A549 (cell line): ENCODE measurements around the gene SBNO1. TPM values are rescaled to one million over a fixed set of nuclear protein-coding genes. Genes with fewer than 3 reads are reported as not detected.
"Not testable (repeated sequence)": the region's sequence is repeated elsewhere in the genome, so short reads cannot be mapped to it uniquely, and the experiment has no call there.

ENCODE experiments used
- ATAC-seq, 2 experiments: fragments of 200-7000 bp in 1 of 2; fragments of >200 bp in 1 of 2; cut with Nextera tagmentation in 1 of 2; cut with Tn5 transposase in 1 of 2; 3 replicates each; pipeline versions ENCODE4 v1.8.0 to v1.9.1; 2018 to 2020; ENCODE audit warnings: mild to moderate bottlenecking in 1 of 2, moderate library complexity in 1 of 2
- CTCF ChIA-PET: fragments of 300-600 bp; sonication (Branson Sonifier 250); formaldehyde crosslinking; extraction: SDS; loops from one replicate; lab custom pipeline; 2021; ENCODE audit warnings: antibody characterized with exemption, inconsistent platforms; lab: Yijun Ruan, JAX
- POLR2A ChIA-PET: fragments of 350-600 bp; formaldehyde crosslinking; extraction: SDS; loops from one replicate; lab custom pipeline; 2021; ENCODE audit warnings: antibody characterized with exemption, inconsistent platforms; lab: Yijun Ruan, JAX
- DNase-seq, 2 experiments: peaks; one replicate each; pipeline versions ENCODE4 v3.0.0 to v3.0.0-alpha.2; 2011 to 2016; ENCODE audit warnings: low read depth in 1 of 2, low spot score in 1 of 2
- FAIRE-seq: peaks from 2 replicates; lab custom pipeline; 2011; peaks lifted over from hg19 to GRCh38; lab: Jason Lieb, UNC
- H3K27ac ChIP-seq, 2 experiments: fragments of >200 bp; sonication (Bioruptor Twin); formaldehyde crosslinking; 3 replicates each; pipeline ENCODE4 v1.5.1; 2016 to 2017
- H3K4me1 ChIP-seq: fragments of >200 bp; sonication (Bioruptor Twin); formaldehyde crosslinking; 3 replicates; pipeline ENCODE4 v1.6.1; 2016
- H3K4me2 ChIP-seq: fragments of >200 bp; sonication (Bioruptor Twin); formaldehyde crosslinking; 3 replicates; pipeline ENCODE4 v1.6.1; 2016
- H3K4me3 ChIP-seq: fragments of >200 bp; sonication (Bioruptor Twin); formaldehyde crosslinking; 3 replicates; pipeline ENCODE4 v1.5.1; 2016
- H3K9me3 ChIP-seq: fragments of >200 bp; sonication (Bioruptor Twin); formaldehyde crosslinking; 3 replicates; pipeline ENCODE4 v1.6.1; 2016
- ATOH8 ChIP-seq: fragments of 250-450 bp; sonication (Bioruptor Pico); IDR thresholded peaks from 2 replicates; pipeline ENCODE4 v1.5.0; 2020; ENCODE audit warnings: low read depth, mild to moderate bottlenecking, moderate library complexity
- CHD4 ChIP-seq: fragments of 200-600 bp; sonication (generic); IDR thresholded peaks from 2 replicates; pipeline ENCODE4 v1.6.1; 2016; ENCODE audit warnings: antibody characterized with exemption, mild to moderate bottlenecking, borderline replicate concordance
- EHF ChIP-seq: fragments of 250-450 bp; sonication (Bioruptor Pico); IDR thresholded peaks from 2 replicates; pipeline ENCODE4 v1.5.0; 2020; ENCODE audit warnings: mild to moderate bottlenecking
- ELK1 ChIP-seq: fragments of 150-350 bp; IDR thresholded peaks from 2 replicates; pipeline ENCODE4 v1.6.1; 2014; ENCODE audit warnings: low read depth, mild to moderate bottlenecking, low read length
- FOSL2 ChIP-seq, 2 experiments: fragments of 450-650 bp in 1 of 2; fragments of >200 bp in 1 of 2; sonication (Bioruptor Twin) in 1 of 2; formaldehyde crosslinking; IDR thresholded peaks; 2 replicates each; pipeline versions ENCODE4 v1.5.0 to v1.6.1; 2016 to 2020; ENCODE audit warnings: mild to moderate bottlenecking in 1 of 2, moderate library complexity in 1 of 2
- HDAC2 ChIP-seq: fragments of 200-600 bp; sonication (generic); IDR thresholded peaks from 2 replicates; pipeline ENCODE4 v1.6.1; 2016
- HES2 ChIP-seq: fragments of >200 bp; sonication (Bioruptor Twin); formaldehyde crosslinking; IDR thresholded peaks from 2 replicates; pipeline ENCODE4 v1.6.1; 2016
- HEYL ChIP-seq: fragments of 250-450 bp; sonication (Bioruptor Pico); IDR thresholded peaks from 2 replicates; pipeline ENCODE4 v1.8.0; 2021; ENCODE audit warnings: mild to moderate bottlenecking, moderate library complexity
- HOXB13 ChIP-seq: fragments of 250-450 bp; sonication (Bioruptor Pico); IDR thresholded peaks from 2 replicates; pipeline ENCODE4 v1.5.0; 2020; ENCODE audit warnings: low read depth, mild to moderate bottlenecking, moderate library complexity
- HOXB5 ChIP-seq: fragments of 250-450 bp; sonication (Bioruptor Pico); IDR thresholded peaks from 2 replicates; pipeline ENCODE4 v1.5.0; 2020; ENCODE audit warnings: mild to moderate bottlenecking, moderate library complexity
- JUNB ChIP-seq: fragments of >200 bp; sonication (Bioruptor Twin); formaldehyde crosslinking; IDR thresholded peaks from 2 replicates; pipeline ENCODE4 v1.6.1; 2016
- KDM5A ChIP-seq: fragments of 200-600 bp; sonication (generic); IDR thresholded peaks from 2 replicates; pipeline ENCODE4 v1.6.1; 2016; ENCODE audit warnings: antibody characterized with exemption, mild to moderate bottlenecking
- MAFK ChIP-seq: fragments of 450-650 bp; IDR thresholded peaks from 2 replicates; pipeline ENCODE4 v1.6.1; 2014; ENCODE audit not compliant: partially characterized antibody
- MAX ChIP-seq: IDR thresholded peaks from 2 replicates; pipeline ENCODE4 v1.6.1; 2012
- MAZ ChIP-seq: fragments of 150-350 bp; IDR thresholded peaks from 2 replicates; pipeline ENCODE4 v1.6.1; 2014; ENCODE audit warnings: antibody characterized with exemption, low read depth, low read length, borderline replicate concordance
- PHF8 ChIP-seq: fragments of 200-600 bp; sonication (generic); IDR thresholded peaks from 2 replicates; pipeline ENCODE4 v1.6.1; 2016; ENCODE audit warnings: low read depth, mild to moderate bottlenecking, antibody characterized with exemption, moderate library complexity, borderline replicate concordance
- POLR2A ChIP-seq: IDR thresholded peaks from 2 replicates; pipeline ENCODE4 v1.6.1; 2012; ENCODE audit warnings: mild to moderate bottlenecking, low read length
- RARB ChIP-seq: fragments of 250-450 bp; sonication (Bioruptor Pico); IDR thresholded peaks from 2 replicates; pipeline ENCODE4 v1.8.0; 2021; ENCODE audit warnings: mild to moderate bottlenecking, moderate library complexity
- REST ChIP-seq: fragments of 200-600 bp; sonication (generic); IDR thresholded peaks from 2 replicates; pipeline ENCODE4 v1.6.1; 2016; ENCODE audit warnings: antibody characterized with exemption, mild to moderate bottlenecking, moderate library complexity
- TFCP2L1 ChIP-seq: fragments of 250-450 bp; sonication (Bioruptor Pico); IDR thresholded peaks from 2 replicates; pipeline ENCODE4 v1.5.0; 2021; ENCODE audit warnings: mild to moderate bottlenecking
- ZC3H11A ChIP-seq: fragments of 450-650 bp; IDR thresholded peaks from 2 replicates; pipeline ENCODE4 v1.6.1; 2014; ENCODE audit warnings: antibody characterized with exemption, mild to moderate bottlenecking
- ZNF302 ChIP-seq: fragments of 250-450 bp; sonication (Bioruptor Pico); IDR thresholded peaks from 2 replicates; pipeline ENCODE4 v1.9.0; 2021; ENCODE audit warnings: inconsistent platforms, mild to moderate bottlenecking, moderate library complexity
- WGBS: methylation state at CpG from one replicate; pipeline ENCODE4 v1.1.6; 2017; ENCODE audit errors: missing lambda C conversion rate; 5-methylcytosine and 5-hydroxymethylcytosine counted together
- polyA plus RNA-seq, 4 experiments: library from polyadenylated mRNA; depleted of rRNA in 3 of 4; stranded (reverse); fragments of >200 nt; fragmentation: RNase III in 1 of 4; extraction: RNeasy Plus Mini Kit Qiagen cat#74134 plus additional on column Dnase treatment in 1 of 4; gene quantifications; 2 replicates in 3 of 4; 3 replicates in 1 of 4; pipeline ENCODE4 v1.2.3, GENCODE V29; 2011 to 2017

Gene SBNO1
- polyA plus RNA-seq, 2 of the 4 experiments (the other 2 are of a cell fraction) = 25.9 to 35.7 TPM

- no peak overlapping the region for H3K4me3 ChIP-seq
- 0 out of 3 replicates have a peak, but pooled peaks cover 5% of the 10 kb centered on the region for H3K4me1 ChIP-seq
- FAIRE-seq (no peak), DNase-seq (no peak), ATAC-seq (no peak)
- ChIA-PET POLR2A (no interaction called here), CTCF (interaction anchor here (1.7 kb wide), 1 partner anchor 14 kb away, joined by 5 read pairs; no protein-coding TSS in a partner anchor)
- 90% methylated on average over 5 of the region's 5 CpGs for WGBS
- no peaks in the 10 kb centered on the region for H3K9me3 ChIP-seq
- H3K4me2 ChIP-seq = no peak overlapping the region
- H3K27ac ChIP-seq = peak overlapping the region in 1 of 2 experiments; percentile 34; a peak in 2 of 6 replicates
- TF ChIP-seq POLR2A = no peak
- TF ChIP-seq EHF (CRISPR knock-in tag) = no peak
- no peak for TF ChIP-seq RARB (CRISPR knock-in tag)
- TF ChIP-seq HOXB13 (CRISPR knock-in tag) = no peak
- TF ChIP-seq ZNF302 (CRISPR knock-in tag) = no peak
- TF ChIP-seq JUNB = no peak
- TF ChIP-seq MAX = no peak
- no peak for TF ChIP-seq MAFK
Measured at GRCh38 chr12:123379391-123379790, 14.7 kb upstream of the SBNO1 start.

- POLR2A ChIA-PET; H3K4me3 ChIP-seq; DNase-seq; FAIRE-seq; H3K9me3 ChIP-seq; ATAC-seq; TF ChIP-seq FOSL2 (IDR thresholded peaks at IDR 0.05): not testable (repeated sequence)
- TF ChIP-seq RARB (CRISPR knock-in tag) (0 out of 2 replicates have a peak, but pooled peaks have one; percentile 43), FOSL2 (CRISPR knock-in tag; IDR thresholded peaks at IDR 0.05) (peak; percentile 54), MAX (peak; percentile 56; the same call in 1 of the 2 replicates), HOXB13 (CRISPR knock-in tag) (peak; percentile 67; the same call in 1 of the 2 replicates), ATOH8 (peak; percentile 84), HOXB5 (0 out of 2 replicates have a peak, but pooled peaks have one; percentile 68), ZNF302 (CRISPR knock-in tag) (peak; percentile 78)
- H3K4me1 ChIP-seq = peaks cover 25% of the 10 kb centered on the region
- 1% methylated on average over 5 of the region's 5 CpGs for WGBS
- CTCF ChIA-PET = interaction anchor here (0.9 to 2.0 kb wide), 2 partner anchors 12 to 86 kb away, joined by 3 to 6 read pairs; partner anchors contain the start of genes KMT5A and SNRNP35
- H3K27ac ChIP-seq = peak overlapping the region; percentile 68 to 84; a peak in 5 of 6 replicates
- H3K4me2 ChIP-seq = peak overlapping the region; percentile 57
Measured at GRCh38 chr12:123372415-123372814, 7.8 kb upstream of the SBNO1 start.

GRCh38 chr12:123371667-123372368 is 7.2 kb upstream of the SBNO1 start:
- 85% methylated on average over 38 of the region's 48 CpGs for WGBS
- H3K4me2 ChIP-seq = peak overlapping the region; percentile 57; the same call in 2 of the 3 replicates
- DNase-seq, POLR2A ChIA-PET, H3K4me3 ChIP-seq, H3K9me3 ChIP-seq, ATAC-seq, FAIRE-seq: not testable (repeated sequence)
- CTCF ChIA-PET = interaction anchor here (0.6 to 1.3 kb wide), 2 partner anchors 10 to 12 kb away, joined by 3 to 4 read pairs; partner anchors contain the start of gene KMT5A
- peak overlapping the region; percentile 55 to 84; a peak in 4 of 6 replicates for H3K27ac ChIP-seq
- peaks cover 25% of the 10 kb centered on the region for H3K4me1 ChIP-seq

- no peak overlapping the region for H3K4me2 ChIP-seq
- POLR2A ChIA-PET = no interaction called here
- 89% methylated on average over 5 of the region's 5 CpGs for WGBS
- H3K4me3 ChIP-seq = no peak overlapping the region
- ATAC-seq (no peak), FAIRE-seq (no peak), DNase-seq (no peak)
- peaks cover 30% of the 10 kb centered on the region for H3K4me1 ChIP-seq
- no peaks in the 10 kb centered on the region for H3K9me3 ChIP-seq
- H3K27ac ChIP-seq = no peak overlapping the region
- CTCF ChIA-PET = interaction anchor here (0.5 to 1.1 kb wide), 2 partner anchors 15 to 17 kb away, joined by 3 to 4 read pairs; partner anchors contain the start of gene KMT5A
- TF ChIP-seq TFCP2L1 (no peak), ELK1 (no peak), HDAC2 (no peak), REST (no peak), CHD4 (no peak), KDM5A (no peak), MAZ (no peak), MAFK (no peak), PHF8 (no peak), ZC3H11A (no peak), HES2 (no peak), HEYL (CRISPR knock-in tag) (no peak)
Measured at GRCh38 chr12:123369229-123369628, 4.6 kb upstream of the SBNO1 start.
